Activated T-cell treated with anti-CD3 and anti-CD28 coated beads for 48 hours (primary cell): ENCODE results near the gene STARD13.
"Not testable (repeated sequence)": the region's sequence is repeated elsewhere in the genome, so short reads cannot be mapped to it uniquely, and the experiment has no call there.

Experiments
- DNase-seq: peaks from one replicate; pipeline ENCODE4 v3.0.0-alpha.2; 2020; ENCODE audit warnings: low read depth

STARD13 gene

DNA sequence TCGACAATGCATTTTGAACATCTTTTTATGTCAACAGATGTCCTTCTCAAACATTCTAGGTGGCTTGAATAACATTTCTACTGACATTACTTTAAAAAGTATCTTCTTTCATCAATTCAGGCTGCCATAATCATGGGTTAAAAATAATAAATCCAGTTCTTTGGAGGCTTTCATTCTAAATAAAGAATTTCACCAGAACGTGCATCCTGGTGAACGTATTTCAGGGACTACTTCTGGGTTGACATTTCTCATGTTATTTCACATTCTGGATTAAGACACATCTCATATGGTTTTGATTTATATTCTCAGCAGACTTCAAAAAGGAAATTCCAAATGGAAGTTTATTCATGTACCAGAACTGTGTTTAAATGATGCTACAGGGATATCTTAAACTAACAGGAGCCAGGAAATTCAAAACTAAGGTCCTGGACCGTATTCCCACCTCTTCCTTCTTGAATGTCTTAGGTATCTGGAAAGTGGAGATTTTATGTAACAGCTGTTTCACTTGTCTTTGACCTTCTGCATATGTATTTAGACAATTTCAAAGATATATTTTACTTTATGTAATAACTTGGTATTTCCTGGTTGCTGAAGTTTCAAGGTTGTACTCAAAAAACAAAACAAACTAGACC is 107.2 kb downstream of the STARD13 start:
- no peak for DNase-seq

- DNase-seq = not testable (repeated sequence)
Measured at GRCh38 chr13:33177340-33178208, 108.0 kb downstream of the STARD13 start.

GRCh38 chr13:33176526-33176925 is 109.0 kb downstream of the STARD13 start:
- DNase-seq = no peak

- no peak for DNase-seq
Measured at GRCh38 chr13:33175991-33176390, 109.6 kb downstream of the STARD13 start.

DNA sequence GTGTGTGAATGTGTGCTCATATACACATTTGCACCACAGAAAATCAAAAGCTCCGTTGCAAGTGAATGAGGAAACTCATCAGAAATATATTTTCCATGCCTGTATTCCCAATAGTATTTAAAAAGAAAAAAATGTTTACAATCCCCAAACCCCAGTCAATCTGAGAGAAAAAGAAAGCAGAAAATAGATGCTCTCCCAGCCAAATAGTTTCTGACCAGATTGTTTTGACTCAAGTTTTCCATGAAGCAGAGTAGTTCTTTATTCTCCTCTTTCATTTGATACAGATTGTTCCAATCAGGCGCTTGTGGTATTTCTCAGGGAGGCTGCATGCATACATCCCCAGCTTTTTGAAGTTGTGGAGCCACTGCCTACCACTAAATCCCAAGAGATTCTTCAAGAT is 110.6 kb downstream of the STARD13 start:
- DNase-seq = no peak

DNA sequence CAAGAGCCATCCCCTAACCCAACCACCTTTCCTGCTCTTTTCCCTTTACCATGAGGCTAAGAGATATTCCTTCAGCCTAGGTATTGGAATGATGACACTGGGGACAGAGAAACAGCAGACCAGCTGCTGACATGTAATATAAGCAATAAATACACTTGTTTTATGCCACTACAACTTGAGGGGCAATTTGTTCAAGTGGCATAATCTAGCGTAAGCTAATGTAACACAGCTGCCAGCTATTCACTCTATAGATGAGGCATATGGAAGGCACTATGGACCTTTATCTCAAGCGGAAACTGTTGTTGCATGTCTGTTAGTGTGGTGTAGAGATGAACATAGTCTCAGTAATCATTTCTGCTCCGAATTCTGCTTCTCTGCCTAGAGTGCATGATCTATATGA is 111.1 kb downstream of the STARD13 start:
- DNase-seq = no peak

DNA sequence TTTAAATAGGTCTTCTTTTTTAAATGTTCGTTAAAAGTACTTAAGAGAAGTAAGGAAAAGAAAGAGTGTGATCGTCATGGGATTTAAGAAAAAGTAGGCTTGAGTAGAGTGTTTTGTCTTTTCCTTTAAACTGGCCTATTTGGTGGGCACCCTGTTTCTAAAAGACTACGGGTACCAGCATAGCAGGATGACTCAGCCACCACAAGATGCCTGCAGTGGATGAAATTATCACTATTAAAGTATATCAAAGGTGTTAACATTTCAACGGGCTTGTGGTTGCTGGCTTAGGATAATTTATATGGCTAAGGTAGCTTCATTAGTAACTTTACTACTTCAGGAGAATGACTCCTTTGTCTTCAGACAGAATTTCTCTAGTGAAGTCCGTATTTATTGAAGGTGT is 112.6 kb downstream of the STARD13 start:
- DNase-seq = no peak

GRCh38 chr13:33172400-33172799 is 113.2 kb downstream of the STARD13 start:
- no peak for DNase-seq

DNA sequence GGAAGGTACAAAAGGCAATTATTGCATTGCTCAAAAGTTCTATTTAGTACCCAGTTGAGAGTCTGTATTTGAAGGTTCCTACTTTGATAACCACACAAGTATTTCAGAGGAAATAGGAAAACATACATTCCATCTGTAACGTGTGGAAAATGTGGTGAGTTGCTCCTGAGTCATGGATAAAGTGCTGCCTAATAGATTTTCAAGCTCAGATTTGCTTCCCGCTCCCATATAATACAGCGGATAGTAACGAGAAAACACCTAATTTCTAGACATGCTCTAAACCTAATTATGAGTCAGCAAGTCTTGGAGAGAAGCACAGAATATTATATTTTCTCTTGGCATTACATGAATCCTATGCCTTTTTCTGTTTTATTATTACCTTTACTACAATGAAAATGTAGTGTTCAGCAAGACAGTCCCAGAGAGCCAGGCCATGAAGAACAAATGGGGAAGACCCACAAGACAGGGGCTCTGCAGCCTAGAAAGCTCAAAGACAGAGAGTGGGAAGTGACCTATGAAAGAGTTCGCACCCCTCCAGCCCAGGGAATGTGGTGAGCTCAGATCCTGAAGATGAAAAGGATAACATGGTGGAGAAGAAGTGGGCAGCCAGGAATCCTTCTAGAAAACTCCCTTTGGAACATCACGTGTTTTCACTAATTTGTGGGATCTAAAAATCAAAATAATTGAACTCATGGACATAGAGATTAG is 116.1 kb downstream of the STARD13 start:
- no peak for DNase-seq

DNA sequence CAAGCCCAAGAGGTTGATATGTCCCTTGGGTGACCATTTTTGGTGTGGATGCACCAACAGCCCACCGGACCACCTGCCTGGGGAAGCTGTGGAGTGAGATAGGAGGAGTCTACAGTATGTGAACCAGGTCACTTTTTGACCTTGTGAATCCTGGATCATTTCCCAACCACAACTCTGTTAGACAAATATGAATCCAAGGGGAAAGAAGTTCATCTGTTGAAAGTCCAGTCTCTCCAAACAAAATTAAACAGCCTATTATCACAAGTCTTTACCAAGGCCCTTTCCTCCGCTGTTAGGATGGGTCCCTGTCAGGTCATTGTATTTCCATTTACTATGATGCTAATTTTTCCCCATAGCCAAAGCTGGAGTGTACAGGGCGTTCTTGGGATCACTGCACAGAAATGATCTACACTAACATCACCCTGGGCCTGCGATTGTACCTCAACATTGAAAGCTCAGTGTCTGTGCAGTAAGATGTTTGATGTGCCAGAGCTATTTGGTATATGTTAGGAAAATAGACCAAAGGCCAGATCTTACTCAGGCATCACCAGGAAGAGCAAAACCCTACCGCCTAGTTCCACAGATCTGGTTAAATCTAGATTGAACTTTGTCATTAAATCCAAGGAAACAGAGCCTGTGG is 117.1 kb downstream of the STARD13 start:
- DNase-seq = no peak

GRCh38 chr13:33167491-33167890 is 118.1 kb downstream of the STARD13 start:
- DNase-seq = no peak

GRCh38 chr13:33165787-33166186 is 119.8 kb downstream of the STARD13 start:
- no peak for DNase-seq

DNA sequence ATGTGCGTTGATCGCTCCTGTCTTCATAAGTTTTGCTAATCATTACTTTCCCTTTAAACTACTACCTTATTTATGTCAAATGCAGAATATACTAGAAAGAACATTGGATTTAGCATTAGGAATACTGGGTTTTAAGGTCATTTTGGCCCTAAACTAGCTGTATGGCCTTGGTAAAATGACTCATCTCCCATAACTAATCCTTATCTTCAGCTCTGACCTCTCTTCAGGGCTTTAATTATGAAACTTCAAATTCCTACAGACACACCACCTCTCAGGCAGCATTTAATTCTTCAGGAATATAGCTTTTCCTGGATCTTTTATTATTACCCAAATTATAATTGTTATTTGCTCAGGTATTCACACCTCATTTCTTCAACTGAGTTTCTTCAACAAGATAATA is 121.2 kb downstream of the STARD13 start:
- no peak for DNase-seq

GRCh38 chr13:33162725-33163124 is 122.8 kb downstream of the STARD13 start:
- not testable (repeated sequence) for DNase-seq

DNA sequence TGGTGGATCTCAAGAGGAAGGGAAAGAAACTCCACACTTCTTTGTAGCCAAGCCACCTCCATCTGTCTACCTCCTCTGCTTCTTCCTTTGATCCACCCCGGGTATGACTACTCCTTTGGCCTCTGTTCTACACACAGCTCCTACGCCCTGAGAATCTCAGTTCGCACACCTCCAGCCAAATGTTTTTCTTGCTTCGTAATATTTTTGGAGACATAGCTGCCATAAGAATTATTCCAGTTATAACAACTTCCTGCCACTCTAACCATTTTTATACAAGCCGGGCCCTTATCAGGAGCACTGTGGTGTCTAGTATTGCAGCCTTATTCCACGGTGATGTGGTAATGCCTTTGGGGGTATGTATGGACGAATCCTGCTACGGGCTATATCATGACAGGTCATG is 126.7 kb downstream of the STARD13 start:
- DNase-seq = no peak

DNA sequence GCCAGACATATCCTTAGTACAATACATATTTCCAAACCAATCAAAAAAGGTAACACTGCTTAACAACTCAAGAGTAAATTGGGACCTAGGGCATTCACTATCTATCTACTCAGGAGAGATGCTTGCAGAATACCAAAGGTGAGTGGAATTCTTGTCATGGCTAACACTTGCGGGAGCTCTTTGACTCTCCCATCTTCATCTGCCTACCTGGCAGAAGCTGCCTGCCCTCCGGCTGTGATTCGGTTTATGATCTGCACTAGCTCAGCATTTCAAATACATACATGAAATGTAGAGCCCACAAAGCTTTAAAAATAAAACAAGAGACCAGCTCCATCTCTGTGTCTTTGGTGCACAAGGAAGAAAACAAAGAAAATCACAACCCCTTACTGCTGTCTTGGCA is 127.3 kb downstream of the STARD13 start:
- DNase-seq = no peak

DNA sequence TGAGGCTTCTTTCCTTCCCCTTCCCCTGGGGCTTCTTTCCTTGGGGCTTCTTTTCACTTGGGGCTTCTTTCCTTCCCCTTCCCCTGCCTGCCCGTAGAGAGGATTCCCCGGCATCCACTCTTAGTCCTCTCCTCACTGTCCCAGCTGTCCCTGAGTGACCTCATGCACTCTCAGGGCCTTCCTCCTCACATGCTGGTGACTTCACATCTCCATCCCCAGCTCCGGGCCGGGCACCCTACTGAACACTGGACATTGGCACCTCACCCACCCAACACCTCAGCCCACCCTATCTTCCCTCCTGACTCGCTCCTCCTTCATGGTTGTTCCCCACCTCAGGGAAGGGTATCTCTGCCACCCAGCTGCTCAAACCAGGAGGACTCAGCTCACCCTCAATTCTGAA is 130.6 kb downstream of the STARD13 start:
- DNase-seq = no peak

- DNase-seq = no peak
Measured at GRCh38 chr13:33153421-33154404, 131.8 kb downstream of the STARD13 start.

- no peak for DNase-seq
Measured at GRCh38 chr13:33152389-33152788, 133.2 kb downstream of the STARD13 start.

DNA sequence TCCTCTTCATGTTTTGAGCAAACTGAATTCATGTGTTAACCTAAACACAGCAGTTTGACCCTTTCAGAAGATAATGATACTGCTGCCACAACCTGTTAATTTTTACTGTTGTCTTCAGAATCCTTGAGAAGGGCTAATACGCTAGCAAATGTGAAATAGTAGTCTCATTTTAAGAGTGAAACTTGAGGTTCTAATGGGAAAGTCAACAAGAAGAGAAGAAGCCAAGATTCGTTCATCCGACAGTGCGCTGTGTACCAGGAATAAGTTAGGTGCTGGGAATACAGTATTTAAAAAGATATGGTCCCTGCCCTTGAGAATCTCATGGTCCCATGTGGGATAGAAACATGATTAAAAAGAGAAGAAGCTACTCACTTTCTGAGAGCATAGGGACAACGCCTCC is 134.9 kb downstream of the STARD13 start:
- no peak for DNase-seq

- no peak for DNase-seq
Measured at GRCh38 chr13:33150126-33150525, 135.4 kb downstream of the STARD13 start.
